K562 (cell line): ENCODE measurements around the gene AGFG2. TPM values are rescaled to one million over a fixed set of nuclear protein-coding genes. Genes with fewer than 3 reads are reported as not detected.
A peak's percentile ranks its signal among the peaks of the same experiment; 100 is the strongest.

Experiments
- EHMT2 ChIP-seq: fragments of 450-650 bp; IDR thresholded peaks from 2 replicates; pipeline ENCODE4 v1.6.1; 2018; ENCODE audit warnings: antibody characterized with exemption
- FOXA3 ChIP-seq, 2 experiments: fragments of 450-650 bp in 1 of 2; sonication (generic) in 1 of 2; formaldehyde crosslinking; IDR thresholded peaks in 1 of 2; conservative IDR thresholded peaks in 1 of 2; 2 replicates each; pipeline versions ENCODE4 v1.4.0 to v1.8.0; 2020 to 2022; ENCODE audit warnings: mild to moderate bottlenecking in 2 of 2, missing genetic modification reagents in 1 of 2
- HCFC1 ChIP-seq: IDR thresholded peaks from 2 replicates; pipeline ENCODE4 v1.6.1; 2012; ENCODE audit warnings: low read depth, low read length, improper control_type of control experiment
- HDAC2 ChIP-seq: fragments of 450-650 bp; IDR thresholded peaks from 2 replicates; pipeline ENCODE4 v1.6.1; 2016; ENCODE audit warnings: mild to moderate bottlenecking
- HEY1 ChIP-seq: fragments of 250-450 bp; sonication (Bioruptor Pico); IDR thresholded peaks from 2 replicates; pipeline ENCODE4 v1.5.0; 2020; ENCODE audit warnings: mild to moderate bottlenecking, moderate library complexity, borderline replicate concordance
- L3MBTL2 ChIP-seq: fragments of 450-650 bp; IDR thresholded peaks from 2 replicates; pipeline ENCODE4 v1.6.1; 2016; ENCODE audit warnings: mild to moderate bottlenecking, moderate library complexity
- NFE2L1 ChIP-seq: fragments of 450-650 bp; IDR thresholded peaks from 2 replicates; pipeline ENCODE4 v1.6.1; 2016; ENCODE audit warnings: missing genetic modification characterization, low read depth, mild to moderate bottlenecking, missing compliant biosample characterization, moderate library complexity, borderline replicate concordance
- NR2C1 ChIP-seq, 2 experiments: fragments of 450-650 bp; IDR thresholded peaks; 2 replicates each; pipeline ENCODE4 v1.6.1; 2017; ENCODE audit warnings: mild to moderate bottlenecking in 2 of 2, antibody characterized with exemption in 1 of 2, inconsistent platforms in 1 of 2, missing compliant biosample characterization in 1 of 2, missing genetic modification characterization in 1 of 2
- SMAD4 ChIP-seq: fragments of 250-450 bp; sonication (Bioruptor Pico); conservative IDR thresholded peaks from 2 replicates; pipeline ENCODE4 v1.8.0; 2021; ENCODE audit warnings: inconsistent platforms, mild to moderate bottlenecking, moderate library complexity
- TEAD2 ChIP-seq: fragments of 450-650 bp; IDR thresholded peaks from 2 replicates; pipeline ENCODE4 v1.6.1; 2016; ENCODE audit warnings: missing genetic modification characterization, control low read depth, missing compliant biosample characterization
- ZNF583 ChIP-seq: fragments of 250-450 bp; sonication (Bioruptor Pico); IDR thresholded peaks from 2 replicates; pipeline ENCODE4 v1.4.0; 2020
- ZNF668 ChIP-seq: fragments of 250-450 bp; sonication (Bioruptor Pico); IDR thresholded peaks from 2 replicates; pipeline ENCODE4 v1.8.0; 2022; ENCODE audit warnings: mild to moderate bottlenecking, inconsistent platforms
- polyA plus RNA-seq, 8 experiments: library from polyadenylated mRNA; depleted of rRNA in 4 of 8; stranded (reverse) in 5 of 8; unstranded in 3 of 8; fragments of >200 nt; fragmentation: Nextera tagmentation in 2 of 8; fragmentation: Illumina TruSeq in 1 of 8; extraction: Ambion mirVana in 2 of 8; extraction: Trizol in 1 of 8; gene quantifications; 2 replicates each; pipeline versions ENCODE4 v1.2.1 to v1.2.3, GENCODE V29; 2011 to 2014; ENCODE audit warnings: inconsistent platforms in 1 of 8, missing spikeins in 1 of 8
- total RNA-seq, 7 experiments: library from RNA; depleted of rRNA in 6 of 7; stranded (reverse); fragments of >200 nt in 6 of 7; fragmentation: Illumina TruSeq in 2 of 7; extraction: Trizol in 2 of 7; gene quantifications; 2 replicates each; pipeline versions ENCODE4 v1.2.1 to v1.2.3, GENCODE V29; 2011 to 2021; ENCODE audit warnings: low replicate concordance in 1 of 7
- TF ChIP-seq, protein P1 (sequence below), 2 experiments: fragments of 450-650 bp in 1 of 2; sonication (generic) in 1 of 2; formaldehyde crosslinking in 1 of 2; IDR thresholded peaks; 2 replicates each; pipeline versions ENCODE4 v1.7.1 to v1.9.0; 2016 to 2022; ENCODE audit warnings: inconsistent platforms in 1 of 2, mild to moderate bottlenecking in 1 of 2, missing genetic modification reagents in 1 of 2
- TF ChIP-seq, protein P2 (sequence below): sonication (generic); formaldehyde crosslinking; IDR thresholded peaks from 2 replicates; pipeline ENCODE4 v1.8.0; 2022; ENCODE audit warnings: missing genetic modification reagents, mild to moderate bottlenecking, moderate library complexity, borderline replicate concordance
- TF ChIP-seq, protein P3 (sequence below): sonication (generic); IDR thresholded peaks from 2 replicates; pipeline ENCODE4 v1.6.1; 2016

AGFG2 gene
- total and polyA plus RNA-seq, 9 of the 15 experiments (the other 6 are each of a cell fraction or from before 2014, with no cell fraction given) = 0.31 to 23.1 (median 6.5) TPM

DNA sequence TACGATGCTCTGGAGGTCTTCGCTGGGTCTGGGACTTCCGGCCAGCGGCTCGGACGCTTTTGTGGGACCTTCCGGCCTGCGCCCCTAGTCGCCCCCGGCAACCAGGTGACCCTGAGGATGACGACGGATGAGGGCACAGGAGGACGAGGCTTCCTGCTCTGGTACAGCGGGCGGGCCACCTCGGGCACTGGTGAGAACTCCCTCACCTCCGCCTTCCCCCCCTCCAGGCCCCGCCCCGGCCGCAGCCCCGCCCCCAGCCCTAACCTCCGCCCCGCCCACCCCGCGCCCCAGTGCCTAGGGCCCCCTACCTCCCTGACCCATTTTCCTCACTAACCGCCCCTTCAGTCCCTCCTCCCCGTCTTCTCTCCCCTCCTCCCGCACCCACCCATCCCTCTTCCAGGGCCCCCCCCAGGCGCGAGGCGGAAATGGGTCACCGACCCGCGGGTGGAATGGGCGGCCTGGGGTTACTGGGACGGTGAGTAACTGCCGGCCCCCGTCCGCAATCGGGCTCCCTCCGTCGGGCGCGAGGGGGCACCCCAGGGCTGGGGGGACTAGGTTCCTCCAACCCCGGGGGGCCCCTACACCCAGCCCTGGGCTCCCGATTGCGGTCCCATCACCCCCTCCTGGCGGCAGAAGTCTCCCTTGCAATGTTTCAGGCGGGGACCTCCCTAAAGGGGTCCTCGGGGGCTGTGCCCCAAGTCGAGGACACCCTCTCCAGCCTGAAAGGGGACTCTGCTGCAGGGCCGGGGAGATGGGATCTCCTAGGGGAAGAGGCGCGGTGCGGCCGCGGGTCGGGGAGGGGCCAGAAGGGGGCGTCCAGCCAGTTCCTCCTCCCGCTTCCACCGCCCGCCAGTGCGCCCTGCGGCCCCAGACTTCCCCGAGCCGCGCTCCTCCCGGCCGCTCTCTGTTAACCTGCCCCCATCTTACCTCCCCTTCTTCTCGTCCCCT lies 65.3 kb downstream of the AGFG2 start (continued):
- TF ChIP-seq, protein P1, sequence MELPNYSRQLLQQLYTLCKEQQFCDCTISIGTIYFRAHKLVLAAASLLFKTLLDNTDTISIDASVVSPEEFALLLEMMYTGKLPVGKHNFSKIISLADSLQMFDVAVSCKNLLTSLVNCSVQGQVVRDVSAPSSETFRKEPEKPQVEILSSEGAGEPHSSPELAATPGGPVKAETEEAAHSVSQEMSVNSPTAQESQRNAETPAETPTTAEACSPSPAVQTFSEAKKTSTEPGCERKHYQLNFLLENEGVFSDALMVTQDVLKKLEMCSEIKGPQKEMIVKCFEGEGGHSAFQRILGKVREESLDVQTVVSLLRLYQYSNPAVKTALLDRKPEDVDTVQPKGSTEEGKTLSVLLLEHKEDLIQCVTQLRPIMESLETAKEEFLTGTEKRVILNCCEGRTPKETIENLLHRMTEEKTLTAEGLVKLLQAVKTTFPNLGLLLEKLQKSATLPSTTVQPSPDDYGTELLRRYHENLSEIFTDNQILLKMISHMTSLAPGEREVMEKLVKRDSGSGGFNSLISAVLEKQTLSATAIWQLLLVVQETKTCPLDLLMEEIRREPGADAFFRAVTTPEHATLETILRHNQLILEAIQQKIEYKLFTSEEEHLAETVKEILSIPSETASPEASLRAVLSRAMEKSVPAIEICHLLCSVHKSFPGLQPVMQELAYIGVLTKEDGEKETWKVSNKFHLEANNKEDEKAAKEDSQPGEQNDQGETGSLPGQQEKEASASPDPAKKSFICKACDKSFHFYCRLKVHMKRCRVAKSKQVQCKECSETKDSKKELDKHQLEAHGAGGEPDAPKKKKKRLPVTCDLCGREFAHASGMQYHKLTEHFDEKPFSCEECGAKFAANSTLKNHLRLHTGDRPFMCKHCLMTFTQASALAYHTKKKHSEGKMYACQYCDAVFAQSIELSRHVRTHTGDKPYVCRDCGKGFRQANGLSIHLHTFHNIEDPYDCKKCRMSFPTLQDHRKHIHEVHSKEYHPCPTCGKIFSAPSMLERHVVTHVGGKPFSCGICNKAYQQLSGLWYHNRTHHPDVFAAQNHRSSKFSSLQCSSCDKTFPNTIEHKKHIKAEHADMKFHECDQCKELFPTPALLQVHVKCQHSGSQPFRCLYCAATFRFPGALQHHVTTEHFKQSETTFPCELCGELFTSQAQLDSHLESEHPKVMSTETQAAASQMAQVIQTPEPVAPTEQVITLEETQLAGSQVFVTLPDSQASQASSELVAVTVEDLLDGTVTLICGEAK (IDR thresholded peaks at IDR 0.05) = peak; percentile 62; the same call in 1 of the 2 replicates
- TF ChIP-seq, protein P1 (CRISPR knock-in tag; IDR thresholded peaks at IDR 0.05) = no peak
- peak; percentile 96 for TF ChIP-seq HDAC2
- TF ChIP-seq ZNF668 (CRISPR knock-in tag) = no peak
- TF ChIP-seq NR2C1 (IDR thresholded peaks at IDR 0.05) = 0 out of 2 replicates have a peak, but pooled peaks have one; percentile 26
- no peak for TF ChIP-seq NR2C1 (tag; IDR thresholded peaks at IDR 0.05)
- TF ChIP-seq, protein P2, sequence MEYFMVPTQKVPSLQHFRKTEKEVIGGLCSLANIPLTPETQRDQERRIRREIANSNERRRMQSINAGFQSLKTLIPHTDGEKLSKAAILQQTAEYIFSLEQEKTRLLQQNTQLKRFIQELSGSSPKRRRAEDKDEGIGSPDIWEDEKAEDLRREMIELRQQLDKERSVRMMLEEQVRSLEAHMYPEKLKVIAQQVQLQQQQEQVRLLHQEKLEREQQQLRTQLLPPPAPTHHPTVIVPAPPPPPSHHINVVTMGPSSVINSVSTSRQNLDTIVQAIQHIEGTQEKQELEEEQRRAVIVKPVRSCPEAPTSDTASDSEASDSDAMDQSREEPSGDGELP (CRISPR knock-in tag) = peak; percentile 71; the same call in 1 of the 2 replicates
- TF ChIP-seq, protein P3, sequence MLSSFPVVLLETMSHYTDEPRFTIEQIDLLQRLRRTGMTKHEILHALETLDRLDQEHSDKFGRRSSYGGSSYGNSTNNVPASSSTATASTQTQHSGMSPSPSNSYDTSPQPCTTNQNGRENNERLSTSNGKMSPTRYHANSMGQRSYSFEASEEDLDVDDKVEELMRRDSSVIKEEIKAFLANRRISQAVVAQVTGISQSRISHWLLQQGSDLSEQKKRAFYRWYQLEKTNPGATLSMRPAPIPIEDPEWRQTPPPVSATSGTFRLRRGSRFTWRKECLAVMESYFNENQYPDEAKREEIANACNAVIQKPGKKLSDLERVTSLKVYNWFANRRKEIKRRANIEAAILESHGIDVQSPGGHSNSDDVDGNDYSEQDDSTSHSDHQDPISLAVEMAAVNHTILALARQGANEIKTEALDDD = no peak
- peak in 1 of 2 experiments; percentile 76; a peak in 1 of 4 replicates for TF ChIP-seq FOXA3 (CRISPR knock-in tag; conservative IDR thresholded peaks at IDR 0.05 in 1 of 2, IDR thresholded peaks at IDR 0.05 in 1 of 2)
- TF ChIP-seq TEAD2 (tag) = no peak
- TF ChIP-seq EHMT2 = no peak
- peak; percentile 60; the same call in 1 of the 2 replicates for TF ChIP-seq ZNF583 (CRISPR knock-in tag)
- peak; percentile 40 for TF ChIP-seq L3MBTL2
- no peak for TF ChIP-seq HEY1 (CRISPR knock-in tag)
- TF ChIP-seq HCFC1 = peak; percentile 39; the same call in 1 of the 2 replicates
- no peak for TF ChIP-seq NFE2L1 (tag)
- peak; percentile 83 for TF ChIP-seq SMAD4 (CRISPR knock-in tag)
